ENCODE data around the gene HIPK4. TPM values are rescaled to one million over a fixed set of nuclear protein-coding genes. Genes with fewer than 3 reads are reported as not detected.
"Not testable (repeated sequence)": the region's sequence is repeated elsewhere in the genome, so short reads cannot be mapped to it uniquely, and the experiment has no call there.

Gene HIPK4
- not detected for total RNA-seq
- polyA plus RNA-seq, result 0.20 TPM

- no peak for DNase-seq (ENCODE audit: extremely low spot score)
- Histone ChIP-seq H3K36me3 (ENCODE audit: insufficient read depth) (no peaks in the 10 kb centered on the region), H3K4me1 (ENCODE audit: insufficient read depth) (no peaks in the 10 kb centered on the region), H3K27ac (ENCODE audit: low read depth) (no peak within 1 kb of the TSS), H3K4me3 (ENCODE audit: low read depth, low read length) (no peak within 1 kb of the TSS)
- WGBS, result 84% methylated on average over 10 of the region's 10 CpGs
Measured at GRCh38 chr19:40390084-40390742, at the start of gene HIPK4. Gene HIPK4 (minus strand): TSS chr19:40390181. CDS start chr19:40389902, 279 bp downstream.

- Histone ChIP-seq H3K27ac (ENCODE audit: low read depth) (no peak overlapping the region), H3K4me3 (ENCODE audit: low read depth, low read length) (no peak overlapping the region), H3K36me3 (ENCODE audit: insufficient read depth) (peaks cover 5% of the 10 kb centered on the region), H3K4me1 (ENCODE audit: insufficient read depth) (no peaks in the 10 kb centered on the region)
- WGBS, result 96% methylated on average over 3 of the region's 3 CpGs
- DNase-seq (ENCODE audit: extremely low spot score), result no peak
Measured at GRCh38 chr19:40438284-40438683, 48.3 kb upstream of the HIPK4 start.

GRCh38 chr19:40433391-40434216, 43.6 kb upstream of the HIPK4 start:
- H3K27ac ChIP-seq (ENCODE audit: low read depth), result peak overlapping the region; percentile 85
- WGBS, result under 1% methylated on average over 50 of the region's 50 CpGs
- H3K4me3 ChIP-seq (ENCODE audit: low read depth, low read length), result peak overlapping the region; percentile 16
- H3K36me3 ChIP-seq (ENCODE audit: insufficient read depth), result no peaks in the 10 kb centered on the region
- peak; percentile 91 for DNase-seq (ENCODE audit: extremely low spot score)
- no peaks in the 10 kb centered on the region for H3K4me1 ChIP-seq (ENCODE audit: insufficient read depth)

- H3K27ac ChIP-seq (ENCODE audit: low read depth), result peak overlapping the region; percentile 85
- H3K4me3 ChIP-seq (ENCODE audit: low read depth, low read length); DNase-seq (ENCODE audit: extremely low spot score); H3K4me1 ChIP-seq (ENCODE audit: insufficient read depth); H3K36me3 ChIP-seq (ENCODE audit: insufficient read depth): not testable (repeated sequence)
- WGBS, result 25% methylated on average over 7 of the region's 7 CpGs
Measured at GRCh38 chr19:40432760-40433159, 42.8 kb upstream of the HIPK4 start.

- Histone ChIP-seq H3K27ac (ENCODE audit: low read depth) (no peak overlapping the region), H3K4me1 (ENCODE audit: insufficient read depth) (no peaks in the 10 kb centered on the region), H3K36me3 (ENCODE audit: insufficient read depth) (no peaks in the 10 kb centered on the region), H3K4me3 (ENCODE audit: low read depth, low read length) (no peak overlapping the region)
- 89% methylated on average over 3 of the region's 3 CpGs for WGBS
- no peak for DNase-seq (ENCODE audit: extremely low spot score)
Measured at GRCh38 chr19:40431698-40432097, 41.7 kb upstream of the HIPK4 start.

GRCh38 chr19:40430242-40430641, 40.3 kb upstream of the HIPK4 start:
- DNase-seq (ENCODE audit: extremely low spot score); H3K36me3 ChIP-seq (ENCODE audit: insufficient read depth); H3K4me1 ChIP-seq (ENCODE audit: insufficient read depth); H3K27ac ChIP-seq (ENCODE audit: low read depth); H3K4me3 ChIP-seq (ENCODE audit: low read depth, low read length): not testable (repeated sequence)
- 92% methylated on average over 10 of the region's 10 CpGs for WGBS

- H3K4me1 ChIP-seq (ENCODE audit: insufficient read depth); H3K4me3 ChIP-seq (ENCODE audit: low read depth, low read length); H3K27ac ChIP-seq (ENCODE audit: low read depth); DNase-seq (ENCODE audit: extremely low spot score); H3K36me3 ChIP-seq (ENCODE audit: insufficient read depth): not testable (repeated sequence)
- 96% methylated on average over 7 of the region's 7 CpGs for WGBS
Measured at GRCh38 chr19:40428197-40428596, 38.2 kb upstream of the HIPK4 start.

- DNase-seq (ENCODE audit: extremely low spot score), result peak; percentile 98
- Histone ChIP-seq H3K4me1 (ENCODE audit: insufficient read depth) (no peaks in the 10 kb centered on the region), H3K36me3 (ENCODE audit: insufficient read depth) (no peaks in the 10 kb centered on the region), H3K4me3 (ENCODE audit: low read depth, low read length) (peak within 1 kb of the TSS; percentile 76), H3K27ac (ENCODE audit: low read depth) (peak within 1 kb of the TSS; percentile 98)
- WGBS, result under 1% methylated on average over 75 of the region's 75 CpGs
Measured at GRCh38 chr19:40425450-40426287, 35.7 kb upstream of the HIPK4 start, which contains the start of gene SERTAD1. Gene SERTAD1 (minus strand): TSS chr19:40425992. CDS start chr19:40423546, 2,446 bp downstream.

- DNase-seq (ENCODE audit: extremely low spot score), result no peak
- H3K4me1 ChIP-seq (ENCODE audit: insufficient read depth), result no peaks in the 10 kb centered on the region
- WGBS, result under 1% methylated on average over 28 of the region's 28 CpGs
- H3K4me3 ChIP-seq (ENCODE audit: low read depth, low read length), result peak overlapping the region; percentile 76
- no peaks in the 10 kb centered on the region for H3K36me3 ChIP-seq (ENCODE audit: insufficient read depth)
- H3K27ac ChIP-seq (ENCODE audit: low read depth), result peak overlapping the region; percentile 98
Measured at GRCh38 chr19:40424637-40425449, 34.9 kb upstream of the HIPK4 start.

- H3K36me3 ChIP-seq (ENCODE audit: insufficient read depth), result no peaks in the 10 kb centered on the region
- no peak overlapping the region for H3K4me3 ChIP-seq (ENCODE audit: low read depth, low read length)
- H3K4me1 ChIP-seq (ENCODE audit: insufficient read depth), result no peaks in the 10 kb centered on the region
- 92% methylated on average over 6 of the region's 6 CpGs for WGBS
- no peak for DNase-seq (ENCODE audit: extremely low spot score)
- H3K27ac ChIP-seq (ENCODE audit: low read depth), result no peak overlapping the region
Measured at GRCh38 chr19:40423938-40424337, 34.0 kb upstream of the HIPK4 start.

- whole genome bisulfite sequencing, result 87% methylated on average over 31 of the region's 31 CpGs
- H3K36me3 ChIP-seq (ENCODE audit: insufficient read depth), result no peaks in the 10 kb centered on the region
- no peak overlapping the region for H3K27ac ChIP-seq (ENCODE audit: low read depth)
- DNase-seq (ENCODE audit: extremely low spot score), result no peak
- no peak overlapping the region for H3K4me3 ChIP-seq (ENCODE audit: low read depth, low read length)
- no peaks in the 10 kb centered on the region for H3K4me1 ChIP-seq (ENCODE audit: insufficient read depth)
Measured at GRCh38 chr19:40422748-40423566, 33.0 kb upstream of the HIPK4 start.

GRCh38 chr19:40421993-40422747, 32.2 kb upstream of the HIPK4 start:
- Histone ChIP-seq H3K36me3 (ENCODE audit: insufficient read depth) (no peaks in the 10 kb centered on the region), H3K27ac (ENCODE audit: low read depth) (no peak overlapping the region), H3K4me3 (ENCODE audit: low read depth, low read length) (no peak overlapping the region), H3K4me1 (ENCODE audit: insufficient read depth) (no peaks in the 10 kb centered on the region)
- WGBS, result 71% methylated on average over 16 of the region's 16 CpGs
- DNase-seq (ENCODE audit: extremely low spot score), result no peak
